HEK293 (cell line): ENCODE measurements around the gene LHX4.

Source experiments
- CTCF ChIP-seq: fragments of 450-650 bp; formaldehyde crosslinking; IDR thresholded peaks from 2 replicates; pipeline ENCODE4 v1.5.1; 2016; ENCODE audit warnings: missing biosample characterization, missing genetic modification characterization
- ELK4 ChIP-seq: IDR thresholded peaks from 2 replicates; pipeline ENCODE4 v1.6.1; 2011; ENCODE audit warnings: mild to moderate bottlenecking, low read depth, low read length, borderline replicate concordance
- ZNF561 ChIP-seq: fragments of 450-650 bp; IDR thresholded peaks from 2 replicates; pipeline ENCODE4 v1.5.1; 2018; ENCODE audit warnings: missing biosample characterization, missing genetic modification characterization, borderline replicate concordance
- ZNF626 ChIP-seq: fragments of 450-650 bp; sonication (Bioruptor Pico); formaldehyde crosslinking; IDR thresholded peaks from 2 replicates; pipeline ENCODE4 v1.5.1; 2018; ENCODE audit warnings: missing biosample characterization, missing genetic modification characterization, inconsistent platforms

GRCh38 chr1:180187626-180188025 lies 42.4 kb upstream of the LHX4 start:
- TF ChIP-seq ELK4 = no peak
- TF ChIP-seq ZNF626 (tag by site-specific recombination) = no peak
- no peak for TF ChIP-seq CTCF
- no peak for TF ChIP-seq ZNF561
